GM21447 (cell line): ENCODE results near the gene RPS3.
A peak's percentile ranks its signal among the peaks of the same experiment; 100 is the strongest.
"Not testable (repeated sequence)": the region's sequence is repeated elsewhere in the genome, so short reads cannot be mapped to it uniquely, and the experiment has no call there.

Experiments
- ATAC-seq: cut with Tn5 transposase; IDR thresholded peaks from one replicate; pipeline ENCODE4 v1.9.1; 2021; ENCODE audit not compliant: unreplicated experiment

The RPS3 gene

DNA sequence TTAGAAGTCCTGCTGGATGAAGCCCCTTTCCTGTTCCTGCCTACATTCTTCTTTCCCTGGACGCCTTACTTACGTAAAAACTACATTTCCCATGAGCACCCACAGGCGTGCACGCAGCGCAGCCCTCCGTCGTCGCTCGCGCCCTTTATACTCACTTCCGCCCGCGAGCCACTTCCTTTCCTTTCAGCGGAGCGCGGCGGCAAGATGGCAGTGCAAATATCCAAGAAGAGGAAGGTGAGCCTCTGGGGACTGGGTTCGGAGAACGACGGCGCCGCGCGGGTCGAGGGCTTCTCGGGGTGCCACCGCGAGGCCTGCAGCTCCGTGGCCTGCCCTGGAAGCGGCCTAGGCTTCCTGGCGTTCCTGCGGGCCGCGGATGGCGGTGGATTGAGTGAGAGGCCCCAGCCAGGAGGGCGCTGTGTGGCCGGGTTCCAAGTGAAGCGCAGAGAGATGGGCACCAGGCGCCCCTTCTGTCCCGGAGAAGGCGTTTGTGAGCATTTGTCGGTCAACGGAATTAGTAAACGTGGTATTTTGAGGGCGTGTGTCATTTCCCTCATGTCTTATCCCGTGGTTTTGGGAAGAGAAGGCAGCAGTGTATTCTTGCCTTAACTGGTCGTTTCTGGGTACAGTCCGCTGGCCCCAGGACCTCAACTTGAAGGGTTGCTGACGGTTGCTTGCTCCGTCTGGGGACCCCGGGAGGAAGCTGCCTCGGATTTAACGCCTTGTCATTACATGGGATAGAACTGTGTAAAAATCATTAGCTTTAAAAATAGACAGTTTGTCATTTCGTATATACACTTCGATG, at the start of gene RPS3:
TSS of gene RPS3 (plus strand) at position 175 of the 802 bp plus-strand sequence. CDS start at position 205, 30 bp downstream.
- ATAC-seq = peak; percentile 91

DNA sequence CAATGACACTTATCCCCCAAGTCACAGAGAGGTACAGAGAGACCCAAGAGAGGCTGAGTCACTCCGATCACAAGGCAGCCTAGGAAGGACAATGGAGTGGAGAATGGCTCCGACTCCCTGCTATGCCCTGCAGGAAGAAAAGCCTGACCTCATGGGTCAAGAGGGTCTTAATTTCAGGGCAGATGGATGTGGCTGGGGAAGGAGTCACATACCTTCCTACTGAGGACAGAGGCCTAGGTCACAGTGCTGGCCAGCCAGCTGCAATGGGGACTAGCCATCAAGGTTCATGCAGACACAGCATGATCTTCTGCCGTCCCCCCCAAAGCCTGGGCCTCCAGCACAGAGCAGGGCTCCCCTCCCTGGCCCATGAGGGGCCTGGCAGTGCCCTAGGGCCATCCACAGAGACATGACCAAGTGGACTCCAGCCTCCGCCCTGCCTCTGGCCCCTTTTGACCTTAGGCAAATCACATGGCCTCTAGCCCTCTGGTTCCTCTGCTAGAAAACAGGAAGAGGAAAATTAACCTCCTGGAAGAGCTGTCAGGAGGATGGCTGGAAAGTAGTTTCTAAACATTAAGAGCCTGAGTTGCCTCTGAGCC, 49.7 kb upstream of the RPS3 start:
- ATAC-seq = no peak

DNA sequence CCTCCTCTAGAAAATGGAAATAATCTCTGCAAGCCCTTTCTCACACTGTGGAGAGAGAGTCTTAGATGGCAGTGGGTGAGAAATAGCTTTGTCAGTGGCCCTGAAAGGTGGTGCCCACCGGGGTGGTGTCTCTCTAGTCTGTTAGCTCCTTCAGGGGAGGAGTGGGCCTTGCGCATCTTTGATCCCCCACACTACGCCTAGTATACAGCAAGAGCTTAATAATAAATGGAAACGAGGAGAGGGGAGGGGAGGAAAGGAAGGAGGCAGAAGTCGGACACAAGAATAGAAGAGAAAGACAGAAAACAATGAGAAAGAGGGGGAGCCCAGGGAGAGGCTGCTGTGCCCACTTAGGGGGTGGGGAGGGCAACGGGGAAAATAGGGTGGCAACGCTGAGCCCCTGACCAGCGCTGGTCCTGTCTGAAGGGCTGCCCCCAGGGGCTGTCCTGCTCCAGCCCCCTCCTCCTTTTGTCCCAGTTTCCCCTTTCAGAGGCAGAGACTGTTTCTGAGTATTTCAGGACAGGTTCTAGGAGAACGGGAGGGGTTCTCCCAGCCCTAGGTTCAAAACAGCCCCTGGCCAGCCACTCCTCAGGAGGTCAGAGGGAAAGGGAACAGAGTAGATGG, 49.1 kb upstream of the RPS3 start:
- no peak for ATAC-seq

DNA sequence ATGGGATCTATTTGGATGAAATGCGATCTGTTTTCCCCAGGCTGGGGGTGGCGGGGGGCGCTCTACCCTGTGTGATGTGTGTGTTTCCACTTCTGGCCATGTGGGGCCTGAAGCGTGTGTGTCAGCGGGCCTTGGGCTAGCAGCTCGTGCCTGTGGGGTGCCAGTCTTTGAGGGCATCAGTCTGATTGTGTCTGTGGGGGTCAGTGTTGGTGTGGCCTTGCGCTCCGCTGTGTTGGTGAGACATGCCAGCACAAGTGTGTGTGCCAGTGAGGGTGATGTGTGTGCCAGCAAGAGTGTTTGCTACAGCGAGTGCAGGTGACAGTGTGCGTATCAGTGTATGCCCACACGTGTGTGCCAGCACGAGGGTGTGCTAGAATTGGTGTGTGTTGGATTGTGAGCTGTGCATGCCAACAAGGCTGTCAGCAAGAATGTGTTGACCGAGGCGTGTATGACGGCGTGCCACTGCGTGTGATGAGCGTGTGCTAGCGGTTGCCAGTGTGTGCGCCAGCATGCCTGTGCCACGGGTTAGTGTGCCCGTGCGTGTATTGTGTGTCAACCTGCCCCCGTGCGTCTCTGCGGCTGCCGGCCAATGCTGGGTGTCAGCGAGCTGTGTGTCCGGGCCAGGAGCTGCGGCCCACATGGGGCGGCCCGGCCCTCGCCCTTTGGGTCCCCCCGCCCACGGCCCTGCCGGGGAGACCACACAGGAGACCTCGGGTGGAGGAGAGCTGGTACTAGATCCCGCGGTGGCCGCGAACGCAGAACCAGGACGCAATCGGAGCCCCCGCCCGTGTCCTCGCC, 48.4 kb upstream of the RPS3 start:
- no peak for ATAC-seq

DNA sequence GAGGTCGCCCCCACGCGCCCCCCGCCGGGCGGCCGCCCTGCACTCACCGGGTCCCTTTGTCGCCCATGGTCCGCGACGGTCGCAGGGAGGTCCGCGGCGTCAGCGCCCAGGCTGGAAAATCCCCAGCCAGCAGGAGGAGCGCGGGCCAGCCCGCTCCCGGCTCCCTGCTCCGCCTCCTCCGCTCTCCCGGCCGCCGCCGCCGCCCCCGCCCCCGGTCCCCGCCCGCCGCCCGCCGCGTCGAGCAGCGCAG, 47.9 kb upstream of the RPS3 start, which contains the start of gene ARRB1:
TSS of gene ARRB1 (minus strand) at position 121 of the 250 bp plus-strand sequence. CDS start at position 67, 54 bp downstream.
- ATAC-seq = no peak

DNA sequence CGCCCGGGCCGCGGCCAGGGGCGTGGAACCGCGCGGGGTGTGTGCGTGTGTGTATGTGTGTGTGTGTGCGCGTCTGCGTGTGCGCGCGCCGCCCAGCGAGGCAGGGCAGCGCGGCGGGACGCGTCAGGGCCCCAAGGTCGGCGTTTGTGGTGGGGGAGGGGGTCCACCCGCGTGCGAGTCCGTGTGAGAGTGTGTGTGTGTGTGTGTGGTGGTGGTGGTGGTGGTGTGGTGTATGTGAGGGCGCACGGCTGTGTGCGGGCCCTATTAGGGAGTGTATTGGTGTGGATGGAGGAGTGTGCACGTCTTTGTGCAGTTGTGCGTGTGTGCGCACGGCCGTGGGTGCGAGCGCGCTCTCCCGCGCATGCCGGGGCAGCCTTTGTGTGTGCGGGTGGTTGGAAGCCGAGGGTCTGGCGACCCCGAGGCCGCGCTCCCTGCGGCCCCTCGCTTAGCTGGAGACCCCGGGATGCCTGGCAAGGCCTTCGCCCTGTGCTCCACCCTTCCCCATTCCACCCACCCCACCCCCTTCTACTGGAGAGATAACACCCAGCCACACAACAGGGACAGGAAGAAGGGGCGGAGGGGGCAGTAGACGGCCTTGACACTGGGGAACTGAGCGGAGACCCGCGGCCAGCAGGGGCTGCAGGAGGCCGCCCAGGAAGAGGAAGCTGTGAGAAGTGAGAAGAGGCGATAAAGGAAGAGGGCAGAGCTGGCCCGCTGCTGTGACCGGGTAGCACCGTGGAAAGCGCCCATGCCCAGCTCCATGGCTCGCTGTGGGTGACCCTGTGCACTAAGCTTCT, 47.3 kb upstream of the RPS3 start:
- no peak for ATAC-seq

DNA sequence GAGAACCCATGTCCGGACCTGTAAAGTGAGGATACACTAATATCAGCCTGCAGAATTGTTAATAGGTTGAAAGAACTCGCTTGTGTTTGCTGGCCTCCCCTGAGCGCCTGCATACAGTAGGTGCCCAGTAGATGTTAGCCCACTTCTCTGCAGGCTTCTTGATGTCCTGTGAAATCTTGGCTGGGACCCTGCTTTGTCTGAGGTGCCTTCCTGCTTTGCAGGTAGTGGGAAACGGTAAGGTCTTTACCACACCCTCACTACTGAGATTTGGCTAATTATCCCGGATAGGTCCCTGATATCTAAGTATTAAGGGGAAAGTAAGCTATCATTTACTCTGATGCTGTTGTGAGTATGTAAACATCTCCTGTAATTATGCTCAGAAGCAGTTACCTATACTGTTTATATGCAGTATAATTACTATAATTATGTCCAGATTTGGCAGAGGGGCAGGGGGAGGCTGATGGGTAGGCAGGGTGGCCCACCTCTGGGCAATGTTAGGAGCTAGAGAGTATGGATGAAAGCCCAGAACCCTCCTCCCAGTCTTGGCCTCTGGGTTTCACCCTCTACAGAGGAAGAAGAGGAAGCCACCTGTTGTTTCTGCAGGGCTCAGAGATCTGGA, 46.6 kb upstream of the RPS3 start:
- no peak for ATAC-seq

DNA sequence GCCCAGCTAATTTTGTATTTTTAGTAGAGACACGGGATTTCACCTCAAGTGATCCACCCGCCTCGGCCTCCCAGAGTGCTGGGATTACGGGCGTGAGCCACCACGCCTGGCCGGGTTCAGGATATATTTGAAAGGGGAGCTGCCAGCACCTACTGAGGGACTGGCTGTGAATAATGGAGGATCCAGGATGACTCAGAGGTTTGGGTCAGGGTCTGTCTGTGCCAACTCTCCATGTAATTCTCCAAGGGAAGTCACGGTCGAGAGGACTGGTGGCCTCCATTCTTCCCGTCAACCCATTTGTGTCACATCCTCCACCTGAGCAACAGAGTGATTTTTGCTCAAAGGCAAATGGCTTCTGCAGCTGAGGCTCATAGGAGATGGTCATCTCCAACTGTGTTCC, 44.3 kb upstream of the RPS3 start:
- no peak for ATAC-seq

DNA sequence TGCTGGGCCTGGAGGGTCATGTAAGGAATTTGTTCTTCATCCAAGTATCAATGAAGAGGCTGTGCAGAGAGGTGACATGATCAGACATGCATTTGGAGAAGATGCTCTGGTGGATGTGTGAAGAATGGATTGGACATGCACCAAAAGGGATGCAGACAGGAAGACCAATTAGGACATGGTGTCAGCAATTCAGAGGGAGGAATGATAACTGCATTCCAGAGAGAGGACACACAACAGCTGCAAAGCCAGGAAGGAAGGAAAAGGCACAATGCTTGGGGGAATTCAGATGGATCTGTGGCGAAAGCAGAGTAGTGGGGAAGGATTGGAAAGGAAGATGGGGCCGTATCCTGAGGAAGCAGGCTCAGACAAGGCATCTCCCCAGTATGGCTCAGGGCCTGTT, 42.7 kb upstream of the RPS3 start:
- no peak for ATAC-seq

DNA sequence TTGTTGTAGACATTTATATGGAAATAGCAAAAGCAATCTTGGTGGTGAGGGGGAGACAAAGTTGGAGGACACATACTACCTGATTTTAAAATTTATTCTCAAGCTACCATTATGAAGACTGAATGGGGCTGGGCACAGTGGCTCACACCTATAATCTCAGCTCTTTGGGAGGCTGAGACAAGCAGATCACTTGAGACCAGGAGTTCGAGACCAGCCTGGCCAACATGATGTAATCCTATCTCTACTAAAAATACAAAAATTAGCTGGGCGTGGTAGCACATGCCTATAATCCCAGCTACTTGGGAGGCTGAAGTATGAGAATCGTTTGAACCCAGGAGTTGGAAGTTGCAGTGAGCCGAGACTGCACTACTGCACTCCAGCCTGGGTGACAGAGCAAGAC, 37.0 kb upstream of the RPS3 start:
- ATAC-seq = not testable (repeated sequence)

DNA sequence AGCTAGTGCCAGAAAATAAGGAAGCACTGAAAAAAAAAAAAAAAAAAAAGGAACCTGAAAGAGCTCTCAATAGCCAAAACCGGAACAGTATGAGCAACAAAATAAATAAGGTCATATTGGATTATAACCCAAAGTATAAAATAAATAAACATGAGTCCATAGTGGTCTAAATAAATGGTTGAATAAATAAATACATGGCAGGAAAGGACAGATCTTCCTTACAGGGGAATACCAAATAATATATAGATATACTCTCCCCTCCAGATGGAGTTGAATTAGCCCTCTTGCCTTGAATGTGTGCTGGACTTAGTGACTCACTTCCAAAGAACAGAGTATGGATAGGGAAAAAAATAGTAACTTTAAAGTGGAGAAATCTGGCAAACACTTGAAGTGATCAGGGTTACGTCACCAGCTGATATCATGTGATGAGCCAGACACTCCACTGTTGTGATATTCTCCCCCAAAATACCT, 33.6 kb upstream of the RPS3 start:
- ATAC-seq = no peak

DNA sequence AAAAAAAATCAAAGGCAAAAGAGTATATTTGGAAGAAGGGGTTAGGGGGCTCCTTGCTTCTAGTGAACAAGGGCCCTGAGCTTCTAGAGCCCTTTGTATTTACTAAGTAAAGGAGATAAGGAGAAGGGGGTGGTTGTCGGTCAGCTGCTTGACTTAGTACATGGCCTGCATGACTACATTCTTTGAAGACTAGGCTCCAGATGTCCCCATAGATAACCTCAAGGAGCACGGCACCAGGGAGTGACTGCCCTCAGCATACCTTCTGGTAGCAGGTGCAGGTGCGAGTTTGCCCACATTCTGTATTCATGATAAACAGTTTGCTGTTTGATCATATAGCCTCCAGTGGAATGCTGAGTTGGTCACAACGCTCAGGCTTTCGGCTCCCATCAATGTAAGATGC, 32.5 kb upstream of the RPS3 start:
- not testable (repeated sequence) for ATAC-seq

DNA sequence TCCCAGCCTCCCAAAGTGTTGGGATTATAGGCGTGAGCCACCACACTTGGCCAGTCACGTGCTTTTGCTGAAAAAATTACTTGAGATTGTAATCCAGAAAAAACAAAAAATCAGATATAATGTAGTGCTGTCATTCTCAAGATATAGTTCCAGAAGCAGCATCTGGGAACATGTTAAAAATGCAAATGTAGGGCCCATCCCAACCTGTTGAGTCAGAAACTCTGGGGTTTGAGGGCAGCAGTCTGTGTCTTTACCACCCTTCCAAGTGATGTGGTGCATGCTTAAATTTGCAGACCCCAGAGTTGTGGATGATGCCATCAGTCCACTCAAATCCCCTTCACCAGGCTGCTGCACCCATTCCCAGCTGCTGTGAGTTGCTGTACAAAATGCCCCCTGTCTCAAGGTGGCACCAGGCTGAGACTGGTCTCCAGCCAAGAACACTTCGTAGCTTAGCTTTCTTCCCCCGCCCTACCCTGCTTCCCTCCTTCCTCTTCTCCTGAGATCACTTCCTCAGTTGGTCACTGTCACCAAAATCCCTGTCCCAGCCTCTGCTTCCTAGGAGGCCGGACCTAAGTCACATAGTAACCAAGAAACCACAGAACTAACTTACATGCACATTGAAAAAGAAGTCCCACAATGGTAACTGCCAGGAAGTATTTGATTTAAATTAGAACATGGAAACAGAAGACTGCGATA, 29.6 kb upstream of the RPS3 start:
- no peak for ATAC-seq

DNA sequence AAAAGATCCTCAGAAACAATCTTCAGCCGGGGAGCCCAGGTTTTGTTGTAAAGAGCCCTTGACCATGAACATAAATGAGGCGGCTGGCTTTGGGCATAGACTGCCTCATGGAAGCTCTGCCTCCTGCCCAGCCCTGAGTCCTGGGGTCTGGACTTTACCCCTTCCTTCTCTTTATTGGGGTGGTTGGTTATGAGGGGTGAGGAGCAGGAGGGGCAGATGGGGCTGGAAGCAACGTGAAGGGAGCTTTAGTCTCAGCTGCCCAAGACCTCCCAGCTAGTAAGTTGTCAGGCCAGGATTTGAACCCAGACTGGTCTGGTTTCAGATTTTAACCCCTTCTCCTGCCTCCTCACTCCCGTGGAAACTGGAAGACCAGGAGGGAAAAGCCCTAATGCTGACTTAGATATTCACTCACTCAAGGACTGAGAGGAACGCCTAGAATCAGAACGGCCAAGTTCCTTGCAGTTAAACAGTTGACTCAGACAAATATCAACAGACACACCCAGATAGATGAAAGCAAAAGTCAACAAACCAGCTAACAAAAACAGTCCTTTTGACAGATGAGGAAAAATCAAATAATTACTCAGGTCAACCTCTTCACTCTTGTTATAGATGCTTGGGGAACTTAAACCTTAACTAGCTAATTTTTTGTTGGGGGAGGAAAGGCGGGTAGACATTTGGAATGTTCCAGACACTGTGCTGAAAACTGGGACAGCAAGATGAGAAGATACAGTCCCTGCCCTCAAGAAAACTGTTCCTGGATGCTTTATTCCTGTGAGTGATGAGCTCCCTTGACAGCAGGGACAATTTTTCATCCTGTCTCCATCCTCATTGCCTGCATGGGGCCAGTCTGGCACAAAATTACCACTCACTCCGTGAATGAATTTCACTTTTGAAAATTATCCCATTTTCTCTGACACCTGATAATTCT, 27.1 kb upstream of the RPS3 start:
- no peak for ATAC-seq

DNA sequence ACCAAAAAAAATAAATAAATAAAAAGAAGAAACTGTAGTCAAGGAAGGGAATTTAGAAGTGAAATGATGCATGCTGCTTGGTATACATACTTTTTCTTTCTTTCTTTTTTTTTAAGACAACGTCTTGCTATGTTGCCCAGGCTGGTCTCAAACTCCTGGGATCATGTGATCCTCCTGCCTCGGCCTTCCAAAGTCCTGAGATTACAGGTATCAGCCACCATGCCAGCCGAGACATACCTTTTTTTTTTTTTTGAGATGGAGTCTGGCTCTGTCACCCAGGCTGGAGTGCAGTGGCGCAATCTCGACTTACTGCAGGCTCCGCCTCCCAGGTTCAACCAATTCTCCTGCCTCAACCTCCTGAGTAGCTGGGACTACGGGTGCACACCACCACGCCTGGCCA, 26.1 kb upstream of the RPS3 start:
- ATAC-seq = no peak

DNA sequence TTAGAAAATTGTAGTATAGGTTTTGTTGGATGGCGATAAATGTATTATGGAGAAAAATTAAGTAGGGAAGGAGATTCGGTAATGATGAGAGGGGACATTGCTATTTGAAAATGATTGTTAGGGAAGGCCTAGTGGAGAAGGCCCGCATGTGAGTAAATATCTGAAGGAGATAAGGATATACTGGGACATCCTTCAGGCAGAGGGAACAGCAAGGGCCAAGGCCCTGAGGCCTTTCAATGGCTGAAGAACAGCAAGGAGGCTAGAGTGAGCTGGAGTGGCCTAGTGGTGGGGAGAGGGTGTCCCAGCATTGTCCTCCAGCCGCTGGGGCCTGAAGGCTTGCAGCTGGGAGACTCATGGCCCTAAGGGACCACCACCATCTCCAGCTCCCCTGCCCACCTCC, 24.7 kb upstream of the RPS3 start:
- ATAC-seq = no peak

DNA sequence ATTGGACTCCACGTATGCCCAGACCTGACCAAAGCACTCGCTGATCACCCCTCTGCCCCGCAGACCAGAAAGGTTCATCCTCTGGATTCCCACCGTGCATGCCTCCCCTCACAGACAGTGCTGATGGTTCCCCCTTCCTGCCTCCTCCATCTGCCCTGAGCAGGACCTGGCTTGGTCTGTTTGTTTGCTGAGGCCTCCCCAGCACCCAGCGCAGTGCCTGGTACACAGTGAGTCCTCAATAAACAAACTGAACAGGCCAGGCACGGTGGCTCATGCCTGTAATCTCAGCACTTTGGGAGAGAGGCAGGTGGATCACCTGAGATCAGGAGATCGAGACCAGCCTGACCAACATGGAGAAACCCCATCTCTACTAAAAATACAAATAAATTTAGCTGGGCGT, 23.7 kb upstream of the RPS3 start:
- no peak for ATAC-seq

DNA sequence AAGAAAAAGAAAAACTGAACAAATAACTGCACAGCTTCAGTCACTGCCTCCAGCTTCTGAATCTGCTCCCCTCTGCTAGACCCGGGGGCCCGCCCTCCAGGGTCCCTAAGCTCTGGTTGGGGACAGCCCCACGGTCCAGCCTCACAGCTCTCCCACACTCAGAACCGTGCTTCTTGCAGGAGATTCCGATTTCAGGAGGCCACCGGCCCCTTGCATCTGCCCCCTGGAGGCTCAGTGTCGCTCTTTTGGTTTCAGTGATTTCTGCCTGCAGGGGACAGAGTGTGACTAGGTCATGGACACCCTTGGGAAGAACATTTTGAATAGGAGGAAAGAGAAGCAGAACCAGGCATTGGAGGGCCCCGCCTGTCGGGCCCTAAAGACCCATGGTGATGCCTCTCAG, 23.1 kb upstream of the RPS3 start:
- no peak for ATAC-seq

DNA sequence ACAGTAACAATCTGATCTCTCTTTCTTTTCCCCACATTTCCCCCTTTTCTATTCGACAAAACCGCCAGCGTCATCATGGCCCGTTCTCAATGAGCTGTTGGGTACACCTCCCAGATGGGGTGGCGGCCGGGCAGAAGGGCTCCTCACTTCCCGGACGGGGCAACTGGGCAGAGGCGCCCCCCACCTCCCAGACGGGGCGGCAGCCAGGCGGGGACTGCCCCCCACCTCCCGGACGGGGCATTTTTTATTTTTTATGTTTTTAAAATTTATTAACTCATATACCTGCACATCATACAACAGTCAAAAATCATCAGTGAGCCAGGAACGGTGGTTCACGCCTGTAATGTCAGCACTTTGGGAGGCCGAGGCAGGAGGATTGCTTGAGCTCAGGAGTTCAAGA, 20.5 kb upstream of the RPS3 start:
- not testable (repeated sequence) for ATAC-seq
